Testis (tissue), 3 donors: ENCODE data around the gene HDAC8. TPM values are rescaled to one million over a fixed set of nuclear protein-coding genes. Genes with fewer than 3 reads are reported as not detected.

Experiments used
- DNase-seq: peaks from one replicate; pipeline ENCODE4 v3.0.0-alpha.2; 2019
- H3K27ac ChIP-seq, 2 donors: fragments of 200-600 bp; sonication (generic); one replicate each; pipeline ENCODE4 v1.5.1; 2019
- H3K27me3 ChIP-seq: fragments of 200-600 bp; sonication (generic); one replicate; pipeline ENCODE4 v1.5.1; 2019
- H3K36me3 ChIP-seq: fragments of 200-600 bp; sonication (generic); one replicate; pipeline ENCODE4 v1.5.1; 2017; ENCODE audit warnings: low read depth; ENCODE audit errors: missing control alignments
- H3K4me1 ChIP-seq: fragments of 200-600 bp; sonication (generic); one replicate; pipeline ENCODE4 v1.5.1; 2019
- H3K4me3 ChIP-seq, 2 donors: fragments of 200-600 bp; sonication (generic); one replicate each; pipeline ENCODE4 v1.5.1; 2017 to 2019
- H3K9me3 ChIP-seq: fragments of 200-600 bp; sonication (generic); one replicate; pipeline ENCODE4 v1.5.1; 2017
- CTCF ChIP-seq, 3 experiments: fragments of 450-650 bp in 2 of 3; fragments of 200-600 bp in 1 of 3; sonication (generic) in 1 of 3; IDR thresholded peaks; one replicate each; pipeline ENCODE4 v1.5.1; 2016 to 2019; ENCODE audit warnings: antibody characterized with exemption in 3 of 3, mild to moderate bottlenecking in 2 of 3, moderate library complexity in 1 of 3
- POLR2A ChIP-seq: fragments of 450-650 bp; IDR thresholded peaks from one replicate; pipeline ENCODE4 v1.6.1; 2017; ENCODE audit warnings: antibody characterized with exemption, mild to moderate bottlenecking, moderate library complexity
- WGBS, 2 donors: methylation state at CpG; one replicate each; pipeline ENCODE4 v1.1.5; 2018; 5-methylcytosine and 5-hydroxymethylcytosine counted together
- intact Hi-C: fragments of 100-400 bp; cut with DNase I; formaldehyde crosslinking; loops from one replicate; pipeline ENCODE4 v1.15.1; 2023; ENCODE audit warnings: low total_unique reads
- polyA plus RNA-seq: library from polyadenylated mRNA; stranded (reverse); fragments of 350-450 nt; fragmentation: Illumina TruSeq; extraction: RNeasy Lipid Tissue Mini Kit (QIAGEN cat#74804); gene quantifications from one replicate; pipeline ENCODE4 v1.2.3, GENCODE V29; 2014; ENCODE audit warnings: low read depth, low replicate concordance; ENCODE audit not compliant: insufficient read depth
- total RNA-seq, 2 donors: library from RNA; depleted of rRNA; stranded (reverse); fragments of >200 nt; gene quantifications; one replicate each; pipeline ENCODE4 v1.2.3, GENCODE V29; 2016

Gene HDAC8
- total and polyA plus RNA-seq, 3 donors from 2014 or later, result 8.3 to 30.3 (median 25.2) TPM

- no peaks in the 10 kb centered on the region for H3K27me3 ChIP-seq
- no peaks in the 10 kb centered on the region for H3K4me1 ChIP-seq
Measured at GRCh38 chrX:72296991-72297390, 275.7 kb downstream of the HDAC8 start.

GRCh38 chrX:72295745-72296144, 276.9 kb downstream of the HDAC8 start:
- no peak overlapping the region for H3K27ac ChIP-seq
- H3K4me3 ChIP-seq, result no peak overlapping the region
- intact Hi-C loops, result no loop called here
- no peaks in the 10 kb centered on the region for H3K9me3 ChIP-seq
- WGBS, 2 donors, result 86% methylated on average over 5 of the region's 5 CpGs; no CpG with 5 or more reads in 1 of the 2 donors
- DNase-seq, result no peak
- H3K36me3 ChIP-seq, result no peaks in the 10 kb centered on the region
- no peaks in the 10 kb centered on the region for H3K4me1 ChIP-seq
- no peaks in the 10 kb centered on the region for H3K27me3 ChIP-seq
- TF ChIP-seq CTCF (IDR thresholded peaks at IDR 0.05), result no peak
- TF ChIP-seq POLR2A, result no peak

More at GRCh38 chrX:72296991-72297390, 275.7 kb downstream of the HDAC8 start:
- no peak overlapping the region for H3K27ac ChIP-seq
- WGBS, 2 donors, result 89 to 96% methylated on average over 1 of the region's 1 CpG
- H3K36me3 ChIP-seq, result no peaks in the 10 kb centered on the region
- TF ChIP-seq POLR2A (no peak), CTCF (IDR thresholded peaks at IDR 0.05) (no peak)
- no peaks in the 10 kb centered on the region for H3K9me3 ChIP-seq
- intact Hi-C loops, result no loop called here
- H3K4me3 ChIP-seq, result no peak overlapping the region
- no peak for DNase-seq

GRCh38 chrX:72294497-72294896, 278.1 kb downstream of the HDAC8 start:
- Histone ChIP-seq H3K4me3 (no peak overlapping the region), H3K36me3 (no peaks in the 10 kb centered on the region), H3K27me3 (no peaks in the 10 kb centered on the region), H3K27ac (no peak overlapping the region), H3K4me1 (no peaks in the 10 kb centered on the region), H3K9me3 (no peaks in the 10 kb centered on the region)
- TF ChIP-seq CTCF (IDR thresholded peaks at IDR 0.05) (peak in 1 of 3 experiments; percentile 24), POLR2A (no peak)
- DNase-seq, result no peak
- 50 to 73% methylated on average over 1 of the region's 1 CpG for WGBS, 2 donors
- intact Hi-C loops, result no loop called here

- Histone ChIP-seq H3K27me3 (no peaks in the 10 kb centered on the region), H3K27ac (no peak overlapping the region), H3K9me3 (no peaks in the 10 kb centered on the region), H3K4me3 (no peak overlapping the region), H3K4me1 (no peaks in the 10 kb centered on the region), H3K36me3 (no peaks in the 10 kb centered on the region)
- DNase-seq, result no peak
- intact Hi-C loops, result no loop called here
- WGBS, 2 donors, result 100% methylated on average over 1 of the region's 1 CpG
- TF ChIP-seq CTCF (IDR thresholded peaks at IDR 0.05) (no peak), POLR2A (no peak)
Measured at GRCh38 chrX:72282302-72282701, 290.3 kb downstream of the HDAC8 start.

- Histone ChIP-seq H3K36me3 (no peaks in the 10 kb centered on the region), H3K4me3 (no peak overlapping the region), H3K27ac (no peak overlapping the region), H3K27me3 (no peaks in the 10 kb centered on the region), H3K4me1 (no peaks in the 10 kb centered on the region), H3K9me3 (no peaks in the 10 kb centered on the region)
- TF ChIP-seq CTCF (IDR thresholded peaks at IDR 0.05) (no peak), POLR2A (no peak)
- WGBS, 2 donors, result 67 to 69% methylated on average over 5 of the region's 5 CpGs
- DNase-seq, result peak; percentile 28
- intact Hi-C loops, result no loop called here
Measured at GRCh38 chrX:72280321-72280845, 292.3 kb downstream of the HDAC8 start.
